ENCODE results near the gene MINDY4.
"Not testable (repeated sequence)": the region's sequence is repeated elsewhere in the genome, so short reads cannot be mapped to it uniquely, and the experiment has no call there.

GRCh38 chr7:30834017-30834674 lies 62.9 kb downstream of the MINDY4 start:
- TF ChIP-seq, protein P1, sequence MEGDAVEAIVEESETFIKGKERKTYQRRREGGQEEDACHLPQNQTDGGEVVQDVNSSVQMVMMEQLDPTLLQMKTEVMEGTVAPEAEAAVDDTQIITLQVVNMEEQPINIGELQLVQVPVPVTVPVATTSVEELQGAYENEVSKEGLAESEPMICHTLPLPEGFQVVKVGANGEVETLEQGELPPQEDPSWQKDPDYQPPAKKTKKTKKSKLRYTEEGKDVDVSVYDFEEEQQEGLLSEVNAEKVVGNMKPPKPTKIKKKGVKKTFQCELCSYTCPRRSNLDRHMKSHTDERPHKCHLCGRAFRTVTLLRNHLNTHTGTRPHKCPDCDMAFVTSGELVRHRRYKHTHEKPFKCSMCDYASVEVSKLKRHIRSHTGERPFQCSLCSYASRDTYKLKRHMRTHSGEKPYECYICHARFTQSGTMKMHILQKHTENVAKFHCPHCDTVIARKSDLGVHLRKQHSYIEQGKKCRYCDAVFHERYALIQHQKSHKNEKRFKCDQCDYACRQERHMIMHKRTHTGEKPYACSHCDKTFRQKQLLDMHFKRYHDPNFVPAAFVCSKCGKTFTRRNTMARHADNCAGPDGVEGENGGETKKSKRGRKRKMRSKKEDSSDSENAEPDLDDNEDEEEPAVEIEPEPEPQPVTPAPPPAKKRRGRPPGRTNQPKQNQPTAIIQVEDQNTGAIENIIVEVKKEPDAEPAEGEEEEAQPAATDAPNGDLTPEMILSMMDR (IDR thresholded peaks at IDR 0.05; ENCODE audit: low read depth, low read length, missing input control) = not testable (repeated sequence)
- TF ChIP-seq, protein P2, sequence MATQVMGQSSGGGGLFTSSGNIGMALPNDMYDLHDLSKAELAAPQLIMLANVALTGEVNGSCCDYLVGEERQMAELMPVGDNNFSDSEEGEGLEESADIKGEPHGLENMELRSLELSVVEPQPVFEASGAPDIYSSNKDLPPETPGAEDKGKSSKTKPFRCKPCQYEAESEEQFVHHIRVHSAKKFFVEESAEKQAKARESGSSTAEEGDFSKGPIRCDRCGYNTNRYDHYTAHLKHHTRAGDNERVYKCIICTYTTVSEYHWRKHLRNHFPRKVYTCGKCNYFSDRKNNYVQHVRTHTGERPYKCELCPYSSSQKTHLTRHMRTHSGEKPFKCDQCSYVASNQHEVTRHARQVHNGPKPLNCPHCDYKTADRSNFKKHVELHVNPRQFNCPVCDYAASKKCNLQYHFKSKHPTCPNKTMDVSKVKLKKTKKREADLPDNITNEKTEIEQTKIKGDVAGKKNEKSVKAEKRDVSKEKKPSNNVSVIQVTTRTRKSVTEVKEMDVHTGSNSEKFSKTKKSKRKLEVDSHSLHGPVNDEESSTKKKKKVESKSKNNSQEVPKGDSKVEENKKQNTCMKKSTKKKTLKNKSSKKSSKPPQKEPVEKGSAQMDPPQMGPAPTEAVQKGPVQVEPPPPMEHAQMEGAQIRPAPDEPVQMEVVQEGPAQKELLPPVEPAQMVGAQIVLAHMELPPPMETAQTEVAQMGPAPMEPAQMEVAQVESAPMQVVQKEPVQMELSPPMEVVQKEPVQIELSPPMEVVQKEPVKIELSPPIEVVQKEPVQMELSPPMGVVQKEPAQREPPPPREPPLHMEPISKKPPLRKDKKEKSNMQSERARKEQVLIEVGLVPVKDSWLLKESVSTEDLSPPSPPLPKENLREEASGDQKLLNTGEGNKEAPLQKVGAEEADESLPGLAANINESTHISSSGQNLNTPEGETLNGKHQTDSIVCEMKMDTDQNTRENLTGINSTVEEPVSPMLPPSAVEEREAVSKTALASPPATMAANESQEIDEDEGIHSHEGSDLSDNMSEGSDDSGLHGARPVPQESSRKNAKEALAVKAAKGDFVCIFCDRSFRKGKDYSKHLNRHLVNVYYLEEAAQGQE (IDR thresholded peaks at IDR 0.05) = not testable (repeated sequence)
- TF ChIP-seq, protein P3, sequence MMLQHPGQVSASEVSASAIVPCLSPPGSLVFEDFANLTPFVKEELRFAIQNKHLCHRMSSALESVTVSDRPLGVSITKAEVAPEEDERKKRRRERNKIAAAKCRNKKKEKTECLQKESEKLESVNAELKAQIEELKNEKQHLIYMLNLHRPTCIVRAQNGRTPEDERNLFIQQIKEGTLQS (IDR thresholded peaks at IDR 0.05) = not testable (repeated sequence)
- not testable (repeated sequence) for TF ChIP-seq SP1 (IDR thresholded peaks at IDR 0.05); FOXA1 (IDR thresholded peaks at IDR 0.05); YY1 (IDR thresholded peaks at IDR 0.05); HNF4G (IDR thresholded peaks at IDR 0.05); JUND (IDR thresholded peaks at IDR 0.05); GABPA (IDR thresholded peaks at IDR 0.05 in 1 of 2, conservative IDR thresholded peaks at IDR 0.05 in 1 of 2)
